B cell (primary cell): Measurements from ENCODE around the gene TBXT. TPM values are rescaled to one million over a fixed set of nuclear protein-coding genes. Genes with fewer than 3 reads are reported as not detected.

Source experiments
- ATAC-seq: fragments of 200-7000 bp; cut with Tn5 transposase; one replicate; pipeline ENCODE4 v1.10.0; 2021; ENCODE audit warnings: low read depth, mild to moderate bottlenecking, moderate number of reproducible peaks, moderate library complexity
- CTCF ChIA-PET: fragments of 350-600 bp; sonication (Branson Sonifier 250); formaldehyde crosslinking; loops from one replicate; lab custom pipeline; 2021; ENCODE audit warnings: antibody characterized with exemption, inconsistent platforms; lab: Charles Lee
- POLR2A ChIA-PET: fragments of 350-600 bp; sonication (Branson Sonifier 250); formaldehyde crosslinking; loops from one replicate; lab custom pipeline; 2021; ENCODE audit warnings: antibody characterized with exemption; lab: Charles Lee
- DNase-seq: peaks from one replicate; pipeline ENCODE4 v3.0.0; 2013
- H2AFZ ChIP-seq: 2 replicates; pipeline ENCODE4 v1.6.1; 2012; ENCODE audit warnings: mild to moderate bottlenecking, low read depth, low read length; ENCODE audit not compliant: insufficient read depth, poor library complexity, severe bottlenecking
- H3K27ac ChIP-seq, 2 donors: 1 replicate in 1 of 2; 2 replicates in 1 of 2; pipeline ENCODE4 v1.5.1; 2012 to 2013; ENCODE audit warnings: low read length in 2 of 2, mild to moderate bottlenecking in 2 of 2, moderate library complexity in 1 of 2
- H3K27me3 ChIP-seq, 4 experiments: fragments of 200-600 bp in 1 of 4; sonication (generic) in 1 of 4; replicated peaks in 1 of 4; 1 replicate in 2 of 4; 2 replicates in 2 of 4; pipeline versions ENCODE4 v1.6.1 to v1.7.0; 2013 to 2016; ENCODE audit warnings: low read length in 3 of 4, mild to moderate bottlenecking in 2 of 4, mixed read lengths in 1 of 4, moderate library complexity in 1 of 4; ENCODE audit not compliant: insufficient read depth in 4 of 4, control insufficient read depth in 3 of 4; ENCODE audit errors: control extremely low read depth in 1 of 4
- H3K36me3 ChIP-seq, 2 experiments: replicated peaks in 1 of 2; 1 replicate in 1 of 2; 2 replicates in 1 of 2; pipeline versions ENCODE4 v1.6.1 to v1.7.1; 2013; ENCODE audit warnings: low read length in 1 of 2; ENCODE audit not compliant: insufficient read depth in 2 of 2, control insufficient read depth in 1 of 2; ENCODE audit errors: control extremely low read depth in 1 of 2, extremely low read depth in 1 of 2
- H3K4me1 ChIP-seq, 2 donors: fragments of 200-600 bp in 1 of 2; sonication (generic) in 1 of 2; 1 replicate in 1 of 2; 2 replicates in 1 of 2; pipeline versions ENCODE4 v1.5.1 to v1.6.1; 2013 to 2017; ENCODE audit warnings: low read length in 2 of 2; ENCODE audit not compliant: control insufficient read depth in 2 of 2, insufficient read depth in 2 of 2
- H3K4me2 ChIP-seq: replicated peaks from 2 replicates; pipeline ENCODE3; 2012; ENCODE audit warnings: mild to moderate bottlenecking, low read depth, low read length; ENCODE audit not compliant: poor library complexity, severe bottlenecking
- H3K4me3 ChIP-seq, 5 experiments: fragments of 200-600 bp in 1 of 5; sonication (generic) in 1 of 5; 1 replicate in 3 of 5; 2 replicates in 2 of 5; pipeline versions ENCODE4 v1.5.1 to v1.7.0; 2011 to 2016; ENCODE audit warnings: low read length in 4 of 5, mild to moderate bottlenecking in 4 of 5, low read depth in 2 of 5, control low read depth in 1 of 5, moderate library complexity in 1 of 5; ENCODE audit not compliant: insufficient read depth in 1 of 5; ENCODE audit errors: control extremely low read depth in 1 of 5, extremely low read depth in 1 of 5
- H3K79me2 ChIP-seq: fragments of 200-600 bp; sonication (generic); one replicate; pipeline ENCODE4 v1.6.0; 2016; ENCODE audit warnings: low read length; ENCODE audit not compliant: control insufficient read depth, insufficient read depth
- H3K9ac ChIP-seq: fragments of 200-600 bp; sonication (generic); 2 replicates; pipeline ENCODE4 v1.6.1; 2017; ENCODE audit warnings: mild to moderate bottlenecking, low read length, moderate library complexity
- H3K9me3 ChIP-seq, 3 donors: one replicate each; pipeline versions ENCODE4 v1.6.1 to v1.7.1; 2013; ENCODE audit warnings: low read length in 2 of 3; ENCODE audit not compliant: control insufficient read depth in 2 of 3, insufficient read depth in 1 of 3; ENCODE audit errors: control extremely low read depth in 1 of 3
- H4K20me1 ChIP-seq: 2 replicates; pipeline ENCODE4 v1.6.0; 2012; ENCODE audit warnings: mild to moderate bottlenecking, low read length; ENCODE audit not compliant: insufficient read depth, control insufficient read depth, poor library complexity, severe bottlenecking
- H3K27ac Mint-ChIP-seq: one replicate; pipeline ENCODE4 v1.8.0; 2021; ENCODE audit warnings: mixed read lengths
- H3K27me3 Mint-ChIP-seq: one replicate; pipeline ENCODE4 v1.8.0; 2021; ENCODE audit warnings: mixed read lengths
- H3K4me1 Mint-ChIP-seq: one replicate; pipeline ENCODE4 v1.8.0; 2021; ENCODE audit warnings: mixed read lengths
- H3K4me3 Mint-ChIP-seq: one replicate; pipeline ENCODE4 v1.8.0; 2021; ENCODE audit warnings: mixed read lengths
- H3K9me3 Mint-ChIP-seq: one replicate; pipeline ENCODE4 v1.8.0; 2022; ENCODE audit warnings: mixed read lengths; ENCODE audit not compliant: insufficient read depth
- CTCF ChIP-seq: fragments of 200-600 bp; IDR thresholded peaks from one replicate; pipeline ENCODE4 v1.8.0; 2022; ENCODE audit warnings: antibody characterized with exemption, mild to moderate bottlenecking
- EZH2 ChIP-seq: IDR thresholded peaks from 2 replicates; pipeline ENCODE4 v1.6.1; 2012; ENCODE audit warnings: borderline replicate concordance, low read depth, mild to moderate bottlenecking, moderate library complexity, low read length; ENCODE audit not compliant: insufficient read depth, poor library complexity, severe bottlenecking
- WGBS: methylation state at CpG from one replicate; pipeline ENCODE4 v1.1.5; 2013; ENCODE audit warnings: missing lambda C conversion rate; ENCODE audit not compliant: insufficient coverage; 5-methylcytosine and 5-hydroxymethylcytosine counted together
- intact Hi-C: fragments of 100-400 bp; cut with micrococcal nuclease; formaldehyde crosslinking; loops from one replicate; pipeline ENCODE4 v1.10.0; 2022
- polyA plus RNA-seq: library from polyadenylated mRNA; depleted of rRNA; stranded (reverse); fragments of >200 nt; gene quantifications from 2 replicates; pipeline ENCODE4 v1.2.3, GENCODE V29; 2012
- total RNA-seq, 2 donors: library from RNA; stranded (reverse); fragments of 120-200 nt in 1 of 2; gene quantifications; 1 replicate in 1 of 2; 2 replicates in 1 of 2; pipeline versions ENCODE4 v1.2.3 to v1.2.4, GENCODE V29; 2013 to 2022

Gene TBXT
- total and polyA plus RNA-seq, 2 donors (not counting 1 experiment from before 2014, with no cell fraction given): 0.63 TPM; not detected in 1

GRCh38 chr6:166172546-166172945 lies 4.9 kb upstream of the TBXT start:
- Histone ChIP-seq H3K9ac (no peak overlapping the region), H3K4me1 (peaks cover 27 to 28% of the 10 kb centered on the region in 2 donors), H3K27me3 (peaks cover 0 to 58% (median 23%) of the 10 kb centered on the region in 4 experiments), H3K27ac (no peak overlapping the region), H3K36me3 (no peaks in the 10 kb centered on the region), H4K20me1 (no peaks in the 10 kb centered on the region), H3K4me2 (no peak overlapping the region), H3K79me2 (no peaks in the 10 kb centered on the region), H2AFZ (no peak overlapping the region), H3K4me3 (no peak overlapping the region), H3K9me3 (peaks cover 0 to 19% (median 0%) of the 10 kb centered on the region in 3 donors)
- ATAC-seq (no peak), DNase-seq (no peak)
- no peak for TF ChIP-seq EZH2
- no peak for TF ChIP-seq CTCF
- H3K27ac Mint-ChIP-seq: no peak overlapping the region
- H3K27me3 Mint-ChIP-seq: peaks cover 25% of the 10 kb centered on the region
- intact Hi-C loops: no loop called here
- POLR2A ChIA-PET: no interaction called here
- no peaks in the 10 kb centered on the region for H3K9me3 Mint-ChIP-seq
- peaks cover 9% of the 10 kb centered on the region for H3K4me1 Mint-ChIP-seq
- CTCF ChIA-PET: no interaction called here
- H3K4me3 Mint-ChIP-seq: no peak overlapping the region
- 100% methylated on average over 2 of the region's 3 CpGs for WGBS

- H3K27me3 ChIP-seq: peaks cover 0 to 85% (median 48%) of the 10 kb centered on the region in 4 experiments
- H3K4me3 ChIP-seq: no peak overlapping the region
- ChIA-PET POLR2A (no interaction called here), CTCF (no interaction called here)
- ATAC-seq (no peak), DNase-seq (no peak)
- H4K20me1 ChIP-seq: no peaks in the 10 kb centered on the region
- H3K9ac ChIP-seq: no peak overlapping the region
- Mint-ChIP-seq H3K9me3 (no peaks in the 10 kb centered on the region), H3K4me3 (peak overlapping the region; percentile 37), H3K4me1 (peaks cover 14% of the 10 kb centered on the region), H3K27me3 (peaks cover 40% of the 10 kb centered on the region), H3K27ac (no peak overlapping the region)
- 34% methylated on average over 36 of the region's 41 CpGs for WGBS
- H3K4me1 ChIP-seq: peaks cover 43 to 54% of the 10 kb centered on the region in 2 donors
- H3K79me2 ChIP-seq: no peaks in the 10 kb centered on the region
- H3K36me3 ChIP-seq: no peaks in the 10 kb centered on the region
- no peak overlapping the region for H2AFZ ChIP-seq
- intact Hi-C loops: no loop called here
- H3K4me2 ChIP-seq: peak overlapping the region; percentile 84
- TF ChIP-seq EZH2 (no peak), CTCF (no peak)
- no peak overlapping the region for H3K27ac ChIP-seq
- H3K9me3 ChIP-seq: peaks cover 0 to 34% (median 0%) of the 10 kb centered on the region in 3 donors
These were observed 2.1 kb upstream of the TBXT start for GRCh38 chr6:166169549-166170421.
